HFFc6 (cell line): Measurements from ENCODE around the gene SRGAP1. TPM values are rescaled to one million over a fixed set of nuclear protein-coding genes. Genes with fewer than 3 reads are reported as not detected.
A peak's percentile ranks its signal among the peaks of the same experiment; 100 is the strongest.

ENCODE experiments used
- DNase-seq: peaks from one replicate; pipeline ENCODE4 v3.0.0-alpha.2; 2018
- H3K27ac Mint-ChIP-seq: 2 replicates; pipeline ENCODE4 v1.8.0; 2020; ENCODE audit warnings: mild to moderate bottlenecking, mixed read lengths
- H3K27me3 Mint-ChIP-seq: 2 replicates; pipeline ENCODE4 v1.8.0; 2021; ENCODE audit warnings: mild to moderate bottlenecking, moderate library complexity, mixed read lengths; ENCODE audit not compliant: insufficient read depth
- H3K36me3 Mint-ChIP-seq: 2 replicates; pipeline ENCODE4 v1.8.0; 2021; ENCODE audit warnings: low read depth, mixed read lengths
- H3K4me1 Mint-ChIP-seq: 2 replicates; pipeline ENCODE4 v1.8.0; 2020; ENCODE audit warnings: low read depth, mixed read lengths
- H3K4me3 Mint-ChIP-seq: 2 replicates; pipeline ENCODE4 v1.8.0; 2020; ENCODE audit warnings: mild to moderate bottlenecking, moderate library complexity, mixed read lengths
- H3K9me3 Mint-ChIP-seq: 2 replicates; pipeline ENCODE4 v1.8.0; 2020; ENCODE audit warnings: mild to moderate bottlenecking, mixed read lengths
- CTCF ChIP-seq: fragments of 200-600 bp; sonication (generic); IDR thresholded peaks from 2 replicates; pipeline ENCODE4 v1.5.0; 2021; ENCODE audit warnings: antibody characterized with exemption, mild to moderate bottlenecking
- total RNA-seq, 6 experiments: library from RNA; stranded (reverse); fragmentation: NEBNext Ultra II Directional; extraction: Animal tissue kit (Norgen Biotek cat#: 25700); gene quantifications; 2 replicates in 1 of 6; 3 replicates in 5 of 6; pipeline ENCODE4 v1.2.3, GENCODE V29; 2021

SRGAP1 gene
- total RNA-seq, 6 experiments from 2014 or later = 35.7 to 45.8 (median 40.9) TPM

- DNase-seq = peak; percentile 91
- TF ChIP-seq CTCF = no peak
- Mint-ChIP-seq H3K4me1 (peaks cover 73% of the 10 kb centered on the region), H3K4me3 (peak overlapping the region; percentile 63), H3K27ac (peak overlapping the region; percentile 73), H3K27me3 (no peaks in the 10 kb centered on the region; the same call in 1 of the 2 replicates), H3K36me3 (peaks cover 21% of the 10 kb centered on the region), H3K9me3 (no peaks in the 10 kb centered on the region)
Observed at GRCh38 chr12:63905544-63905943, 61.0 kb downstream of the SRGAP1 start.

- H3K27me3 Mint-ChIP-seq = no peaks in the 10 kb centered on the region; the same call in 1 of the 2 replicates
- peaks cover 73% of the 10 kb centered on the region for H3K4me1 Mint-ChIP-seq
- peaks cover 21% of the 10 kb centered on the region for H3K36me3 Mint-ChIP-seq
- H3K4me3 Mint-ChIP-seq = no peak overlapping the region
- no peak for TF ChIP-seq CTCF
- H3K9me3 Mint-ChIP-seq = no peaks in the 10 kb centered on the region
- DNase-seq = no peak
- no peak overlapping the region for H3K27ac Mint-ChIP-seq
Observed at GRCh38 chr12:63906876-63907275, 62.4 kb downstream of the SRGAP1 start.

GRCh38 chr12:63907561-63907960, 63.1 kb downstream of the SRGAP1 start:
- H3K9me3 Mint-ChIP-seq = no peaks in the 10 kb centered on the region
- H3K27ac Mint-ChIP-seq = peak overlapping the region; percentile 9; the same call in 1 of the 2 replicates

GRCh38 chr12:63909746-63910145, 65.2 kb downstream of the SRGAP1 start:
- no peak overlapping the region for H3K4me3 Mint-ChIP-seq
- no peaks in the 10 kb centered on the region for H3K9me3 Mint-ChIP-seq
- peaks cover 73% of the 10 kb centered on the region for H3K4me1 Mint-ChIP-seq
- H3K27me3 Mint-ChIP-seq = no peaks in the 10 kb centered on the region; the same call in 1 of the 2 replicates
- H3K36me3 Mint-ChIP-seq = peaks cover 14% of the 10 kb centered on the region; the same call in 1 of the 2 replicates
- H3K27ac Mint-ChIP-seq = peak overlapping the region; percentile 35
- no peak for DNase-seq
- TF ChIP-seq CTCF = no peak

More at GRCh38 chr12:63907561-63907960, 63.1 kb downstream of the SRGAP1 start:
- TF ChIP-seq CTCF = no peak
- H3K4me3 Mint-ChIP-seq = no peak overlapping the region
- no peak for DNase-seq
- peaks cover 68% of the 10 kb centered on the region for H3K4me1 Mint-ChIP-seq
- peaks cover 21% of the 10 kb centered on the region for H3K36me3 Mint-ChIP-seq
- no peaks in the 10 kb centered on the region; the same call in 1 of the 2 replicates for H3K27me3 Mint-ChIP-seq

- no peak for DNase-seq
- H3K27ac Mint-ChIP-seq = no peak overlapping the region
- no peak overlapping the region for H3K4me3 Mint-ChIP-seq
- no peaks in the 10 kb centered on the region for H3K9me3 Mint-ChIP-seq
- TF ChIP-seq CTCF = no peak
- H3K27me3 Mint-ChIP-seq = no peaks in the 10 kb centered on the region; the same call in none of the 2 replicates
- peaks cover 74% of the 10 kb centered on the region for H3K4me1 Mint-ChIP-seq
- peaks cover 4% of the 10 kb centered on the region; the same call in 1 of the 2 replicates for H3K36me3 Mint-ChIP-seq
Observed at GRCh38 chr12:63911341-63911740, 66.8 kb downstream of the SRGAP1 start.
